Epithelial cell of esophagus (primary cell): ENCODE results near the gene SYCP2L.
"Not testable (repeated sequence)": the region's sequence is repeated elsewhere in the genome, so short reads cannot be mapped to it uniquely, and the experiment has no call there.

Experiments used
- DNase-seq: peaks from one replicate; pipeline ENCODE4 v3.0.0; 2010; ENCODE audit warnings: low read depth
- H3K4me3 ChIP-seq: 2 replicates; pipeline ENCODE4 v1.5.1; 2011; ENCODE audit warnings: mild to moderate bottlenecking, low read length, control low read depth
- CTCF ChIP-seq: IDR thresholded peaks from 2 replicates; pipeline ENCODE4 v1.5.1; 2011; ENCODE audit warnings: low read depth, mild to moderate bottlenecking, low read length, control low read depth, inconsistent platforms; ENCODE audit not compliant: insufficient read depth; ENCODE audit errors: missing control alignments

The SYCP2L gene

GRCh38 chr6:10981409-10981808 is 94.6 kb downstream of the SYCP2L start:
- no peak for DNase-seq
- no peak for TF ChIP-seq CTCF
- no peak overlapping the region for H3K4me3 ChIP-seq

GRCh38 chr6:10984959-10985358 is 98.1 kb downstream of the SYCP2L start:
- H3K4me3 ChIP-seq, DNase-seq: not testable (repeated sequence)

- DNase-seq: no peak
- H3K4me3 ChIP-seq: no peak overlapping the region
These were observed 102.7 kb downstream of the SYCP2L start for GRCh38 chr6:10989587-10989986.

GRCh38 chr6:10991115-10991514 is 104.3 kb downstream of the SYCP2L start:
- TF ChIP-seq CTCF: no peak
- no peak for DNase-seq
- H3K4me3 ChIP-seq: no peak overlapping the region

More at GRCh38 chr6:10989587-10989986, 102.7 kb downstream of the SYCP2L start:
- no peak for TF ChIP-seq CTCF

GRCh38 chr6:10993896-10994295 is 107.0 kb downstream of the SYCP2L start:
- no peak for DNase-seq
- no peak overlapping the region for H3K4me3 ChIP-seq
- no peak for TF ChIP-seq CTCF

GRCh38 chr6:10995114-10995707 is 108.4 kb downstream of the SYCP2L start:
- H3K4me3 ChIP-seq: no peak overlapping the region
- no peak for TF ChIP-seq CTCF
- DNase-seq: no peak

GRCh38 chr6:10999994-11000393 is 113.1 kb downstream of the SYCP2L start:
- TF ChIP-seq CTCF: no peak
- DNase-seq: no peak
- no peak overlapping the region for H3K4me3 ChIP-seq

GRCh38 chr6:11002176-11002575 is 115.3 kb downstream of the SYCP2L start:
- H3K4me3 ChIP-seq: no peak overlapping the region
- DNase-seq: no peak
- TF ChIP-seq CTCF: no peak

- not testable (repeated sequence) for H3K4me3 ChIP-seq, DNase-seq
These were observed 116.4 kb downstream of the SYCP2L start for GRCh38 chr6:11003297-11003696.
